Stimulated activated CD4-positive, alpha-beta T cell treated with anti-CD3 and anti-CD28 coated beads, TNF-alpha, amount 100 ng/mL, for 4 hours (primary cell): Measurements from ENCODE around the gene EP300.
"Not testable (repeated sequence)": the region's sequence is repeated elsewhere in the genome, so short reads cannot be mapped to it uniquely, and the experiment has no call there.

Source experiments
- DNase-seq, 3 experiments: peaks; one replicate each; pipeline ENCODE4 v3.0.0-alpha.2; 2020; ENCODE audit warnings: low read depth in 3 of 3

Gene EP300

DNA sequence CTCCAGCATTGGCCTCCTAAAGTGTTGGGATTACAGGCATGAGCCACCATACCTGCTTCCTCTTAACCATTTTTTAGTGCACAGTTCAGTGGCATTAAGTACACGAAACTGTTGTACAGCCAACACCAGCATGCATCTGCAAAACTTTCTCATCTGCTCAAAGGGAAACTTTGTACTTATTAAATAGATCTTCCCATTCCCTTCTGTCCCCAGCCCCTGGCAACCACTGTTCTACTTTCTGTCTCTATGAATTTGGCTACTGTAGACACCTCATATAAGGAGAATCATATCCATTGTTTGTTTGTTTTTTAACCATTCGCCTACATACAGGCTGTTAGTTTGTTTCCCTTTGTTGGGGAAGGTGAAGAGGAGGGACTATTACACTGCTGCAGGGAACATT is 6.5 kb upstream of the EP300 start:
- DNase-seq, result no peak

DNA sequence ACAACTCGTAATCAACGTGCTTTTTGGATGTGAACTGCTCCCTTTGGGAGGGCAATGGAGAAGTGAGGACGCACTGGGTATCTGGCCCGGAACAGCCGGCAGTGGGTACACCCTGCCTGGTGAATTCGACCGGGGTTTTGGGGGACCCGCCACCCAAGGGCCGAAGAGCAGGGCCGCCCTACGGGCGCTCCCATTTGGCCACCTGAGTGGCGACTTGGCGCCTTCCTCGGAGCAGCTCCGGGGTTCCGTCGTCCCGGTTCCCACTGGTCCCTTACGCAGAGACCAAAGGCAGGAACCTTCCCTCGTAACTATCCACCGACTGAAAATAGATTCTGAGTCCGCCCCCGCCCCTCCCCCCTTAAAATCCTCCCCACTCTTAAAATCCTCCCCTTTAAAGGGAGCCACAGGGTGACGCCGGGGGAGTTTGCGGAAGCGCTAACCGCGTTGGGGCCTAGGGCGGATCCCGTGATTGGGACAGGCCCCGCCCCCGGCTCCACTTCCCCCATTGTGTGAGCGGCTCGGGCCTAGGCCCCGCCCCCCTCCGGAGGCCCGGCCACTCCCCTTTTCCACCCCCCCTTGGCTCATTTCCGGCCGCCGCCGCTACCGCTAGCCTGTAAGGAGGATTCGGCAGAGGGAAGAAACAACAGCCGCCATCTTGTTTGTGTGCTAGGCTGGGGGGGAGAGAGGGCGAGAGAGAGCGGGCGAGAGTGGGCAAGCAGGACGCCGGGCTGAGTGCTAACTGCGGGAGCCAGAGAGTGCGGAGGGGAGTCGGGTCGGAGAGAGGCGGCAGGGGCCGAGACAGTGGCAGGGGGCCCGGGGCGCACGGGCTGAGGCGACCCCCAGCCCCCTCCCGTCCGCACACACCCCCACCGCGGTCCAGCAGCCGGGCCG is 1.0 kb upstream of the EP300 start:
- peak; percentile 99 to 100 (median 99) for DNase-seq

DNA sequence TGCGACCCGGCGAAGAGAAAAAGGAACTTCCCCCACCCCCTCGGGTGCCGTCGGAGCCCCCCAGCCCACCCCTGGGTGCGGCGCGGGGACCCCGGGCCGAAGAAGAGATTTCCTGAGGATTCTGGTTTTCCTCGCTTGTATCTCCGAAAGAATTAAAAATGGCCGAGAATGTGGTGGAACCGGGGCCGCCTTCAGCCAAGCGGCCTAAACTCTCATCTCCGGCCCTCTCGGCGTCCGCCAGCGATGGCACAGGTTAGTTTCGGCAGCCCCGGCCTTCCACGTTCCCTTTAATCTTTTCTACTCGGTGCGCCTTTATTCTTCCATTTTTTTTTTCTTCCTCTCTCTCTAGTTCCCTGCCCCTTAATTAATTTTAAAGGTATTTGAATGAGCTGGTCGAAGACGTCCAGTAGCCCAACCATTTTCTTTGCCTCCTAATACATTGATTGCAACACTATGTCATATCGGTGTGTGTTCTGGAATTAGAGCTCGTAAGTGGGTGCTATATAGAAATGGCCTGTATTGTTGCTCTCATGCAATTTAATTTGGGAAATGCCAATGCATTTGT is 537 bp downstream of the EP300 start:
- DNase-seq, result no peak

DNA sequence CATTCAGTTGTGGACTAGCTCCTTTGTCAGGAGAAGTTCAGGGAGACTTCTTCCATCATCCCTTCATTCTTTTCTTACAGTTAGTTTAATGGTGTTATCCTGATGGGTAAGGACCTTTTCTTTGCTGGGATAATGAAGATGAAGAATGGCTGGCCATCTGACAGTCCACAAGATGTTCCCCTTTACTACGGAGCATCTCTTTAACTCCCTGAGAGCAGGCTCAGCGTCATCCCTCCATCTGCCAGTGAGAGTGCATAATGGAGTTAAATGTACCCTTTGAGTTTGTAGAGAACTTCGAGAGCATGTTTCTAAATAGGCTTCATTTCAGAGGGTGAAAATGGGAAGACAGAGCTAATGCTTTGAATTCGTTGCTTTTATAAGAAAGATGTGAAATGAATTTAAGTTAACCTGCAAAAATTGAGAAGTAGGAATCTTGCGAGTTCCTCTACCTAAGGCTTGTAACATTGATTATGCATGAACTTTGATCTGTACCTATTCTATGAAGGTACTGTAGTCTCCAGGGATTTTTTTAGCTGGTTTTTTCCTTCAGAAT is 1.7 kb downstream of the EP300 start:
- DNase-seq, result no peak

DNA sequence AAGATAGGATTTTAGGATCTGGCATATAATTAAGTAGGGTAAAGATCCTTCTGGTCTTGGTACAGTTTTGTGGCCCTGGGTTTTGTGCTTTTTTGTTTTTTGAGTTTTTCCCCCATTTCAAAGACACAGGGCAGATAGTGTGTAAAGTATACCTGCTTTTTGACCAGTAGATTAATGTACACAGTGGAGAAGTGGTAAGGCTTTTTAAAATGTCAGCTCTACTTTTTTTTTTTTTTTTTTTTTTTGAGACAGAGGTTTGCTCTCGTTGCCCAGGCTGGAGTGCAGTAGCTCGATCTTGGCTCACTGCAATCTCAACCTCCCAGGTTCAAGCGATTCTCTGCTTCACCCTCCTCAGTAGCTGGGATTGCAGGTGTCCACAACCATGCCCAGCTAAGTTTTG is 4.0 kb downstream of the EP300 start:
- DNase-seq, result no peak

DNA sequence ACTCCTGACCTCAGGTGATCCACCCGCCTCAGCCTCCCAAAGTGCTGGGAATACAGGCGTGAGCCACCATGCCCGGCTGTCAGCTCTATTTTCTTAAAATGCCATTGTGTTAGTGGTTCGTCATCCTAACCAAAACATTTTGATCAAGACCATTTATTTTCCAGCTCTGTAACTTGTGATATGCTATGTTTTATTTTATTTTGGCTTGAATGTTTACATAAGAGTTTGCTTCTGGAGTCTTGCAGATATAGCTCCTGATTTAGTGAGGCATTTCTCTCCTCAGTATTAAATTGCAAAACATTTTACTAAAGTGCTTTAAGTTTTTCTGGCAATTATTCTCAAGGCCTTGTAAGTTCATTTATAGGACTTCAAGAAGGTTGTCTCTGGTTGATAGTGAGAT is 4.4 kb downstream of the EP300 start:
- DNase-seq, result no peak

DNA sequence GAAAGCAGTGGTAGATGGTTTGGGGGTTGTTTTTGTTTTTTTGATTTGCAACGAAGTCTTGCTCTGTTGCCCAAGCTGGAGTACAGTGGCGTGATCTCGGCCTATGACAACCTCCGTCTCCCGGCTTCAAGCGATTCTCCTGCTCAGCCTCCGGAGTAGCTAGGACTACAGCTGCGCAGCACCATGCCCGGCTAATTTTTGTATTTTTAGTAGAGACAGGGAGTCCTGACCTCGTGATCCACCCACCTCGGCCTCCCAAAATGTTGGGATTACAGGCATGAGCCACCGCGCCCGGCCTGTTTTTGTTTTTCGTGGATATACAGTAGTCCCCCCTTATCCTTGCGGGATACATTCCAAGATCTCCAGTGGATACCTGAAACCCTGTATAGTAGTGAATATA is 6.6 kb downstream of the EP300 start:
- DNase-seq, result no peak

DNA sequence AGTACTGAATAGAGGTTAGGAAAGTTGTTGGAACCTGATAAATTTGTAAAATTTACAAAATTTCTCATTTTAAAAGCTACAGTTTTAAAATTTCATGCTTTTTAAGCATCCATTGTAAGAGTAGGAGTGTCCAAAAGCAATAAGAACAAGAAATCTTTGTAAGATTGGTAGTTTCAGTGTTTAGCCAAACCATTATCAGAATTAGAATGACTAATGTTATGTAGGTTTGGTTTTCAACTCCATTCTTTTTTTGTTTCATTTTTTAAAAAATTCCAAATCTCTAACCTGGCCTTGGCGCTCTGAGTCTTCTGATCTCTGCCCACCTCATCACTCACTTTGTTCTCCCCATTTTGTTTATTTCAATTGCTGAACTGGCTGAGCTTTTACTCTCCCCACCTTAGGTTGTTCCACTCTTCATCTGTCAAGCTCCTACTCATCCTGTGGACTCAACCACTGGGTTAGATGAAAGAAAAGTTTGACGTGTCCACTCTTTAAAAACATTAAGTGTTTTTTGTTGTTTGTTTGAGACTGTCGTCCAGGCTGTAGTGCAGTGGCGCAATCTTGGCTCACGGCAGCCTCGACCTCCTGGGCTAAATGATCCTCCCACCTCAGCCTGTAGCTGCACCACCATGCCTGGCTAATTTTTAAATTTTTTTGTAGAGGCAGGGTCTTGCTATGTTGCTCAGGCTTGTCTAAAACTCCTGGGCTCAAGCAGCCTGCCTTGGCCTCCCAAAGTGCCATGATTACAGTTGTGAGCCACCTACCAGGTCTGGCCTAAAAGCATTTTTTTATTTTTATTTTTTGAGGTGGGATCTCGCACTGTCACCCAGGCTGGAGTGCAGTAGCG is 14.0 kb downstream of the EP300 start:
- DNase-seq, result no peak

DNA sequence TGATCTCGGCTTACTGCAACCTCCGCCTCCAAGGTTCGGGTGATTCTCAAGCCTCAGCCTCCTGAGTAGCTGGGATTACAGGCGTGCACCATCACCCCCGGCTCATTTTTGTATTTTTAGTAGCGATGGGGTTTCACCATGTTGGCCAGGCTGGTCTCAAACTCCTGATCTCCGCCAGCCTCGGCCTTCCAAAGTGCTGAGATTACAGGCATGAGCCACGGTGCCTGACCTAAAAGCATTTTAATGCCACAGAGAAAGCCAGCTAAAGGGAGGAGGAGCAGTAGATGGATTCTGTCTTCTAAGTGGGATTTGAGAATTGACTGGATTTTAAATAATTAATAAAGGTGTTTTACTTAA is 14.6 kb downstream of the EP300 start:
- DNase-seq, result not testable (repeated sequence)

DNA sequence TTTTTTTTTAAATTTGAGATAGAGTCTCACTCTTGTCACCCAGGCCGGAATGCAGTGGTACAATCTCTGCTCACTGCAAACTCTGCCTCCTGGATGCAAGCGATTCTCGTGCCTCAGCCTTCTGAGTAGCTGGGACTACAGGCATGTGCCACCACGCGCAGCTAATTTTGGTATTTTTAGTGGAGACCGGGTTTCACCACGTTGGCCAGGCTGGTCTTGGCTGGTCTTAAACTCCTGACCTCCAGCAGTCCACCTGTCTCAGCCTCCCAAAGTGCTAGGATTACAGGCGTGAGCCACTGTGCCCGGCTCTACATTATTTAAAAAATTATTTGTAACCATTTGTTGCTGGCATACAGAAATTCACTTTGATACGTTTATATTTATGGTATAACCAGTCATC is 18.6 kb downstream of the EP300 start:
- DNase-seq, result no peak

DNA sequence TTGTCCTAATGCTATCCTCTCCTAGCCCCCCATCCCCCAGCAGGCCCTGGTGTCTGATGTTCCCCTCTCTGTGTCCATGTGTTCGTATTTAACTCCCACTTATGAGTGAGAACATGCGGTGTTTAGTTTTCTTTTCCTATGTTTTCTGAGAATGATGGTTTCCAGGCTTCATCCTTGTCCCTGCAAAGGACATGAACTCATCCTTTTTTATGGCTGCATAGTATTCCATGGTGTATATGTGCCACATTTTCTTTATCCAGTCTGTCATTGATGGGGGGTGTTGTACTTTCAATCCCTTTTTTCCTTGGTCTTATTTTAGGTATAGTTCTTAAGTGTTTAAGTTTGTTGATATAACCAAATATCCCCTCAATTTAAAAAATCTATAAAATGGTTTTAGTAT is 23.9 kb downstream of the EP300 start:
- no peak for DNase-seq

DNA sequence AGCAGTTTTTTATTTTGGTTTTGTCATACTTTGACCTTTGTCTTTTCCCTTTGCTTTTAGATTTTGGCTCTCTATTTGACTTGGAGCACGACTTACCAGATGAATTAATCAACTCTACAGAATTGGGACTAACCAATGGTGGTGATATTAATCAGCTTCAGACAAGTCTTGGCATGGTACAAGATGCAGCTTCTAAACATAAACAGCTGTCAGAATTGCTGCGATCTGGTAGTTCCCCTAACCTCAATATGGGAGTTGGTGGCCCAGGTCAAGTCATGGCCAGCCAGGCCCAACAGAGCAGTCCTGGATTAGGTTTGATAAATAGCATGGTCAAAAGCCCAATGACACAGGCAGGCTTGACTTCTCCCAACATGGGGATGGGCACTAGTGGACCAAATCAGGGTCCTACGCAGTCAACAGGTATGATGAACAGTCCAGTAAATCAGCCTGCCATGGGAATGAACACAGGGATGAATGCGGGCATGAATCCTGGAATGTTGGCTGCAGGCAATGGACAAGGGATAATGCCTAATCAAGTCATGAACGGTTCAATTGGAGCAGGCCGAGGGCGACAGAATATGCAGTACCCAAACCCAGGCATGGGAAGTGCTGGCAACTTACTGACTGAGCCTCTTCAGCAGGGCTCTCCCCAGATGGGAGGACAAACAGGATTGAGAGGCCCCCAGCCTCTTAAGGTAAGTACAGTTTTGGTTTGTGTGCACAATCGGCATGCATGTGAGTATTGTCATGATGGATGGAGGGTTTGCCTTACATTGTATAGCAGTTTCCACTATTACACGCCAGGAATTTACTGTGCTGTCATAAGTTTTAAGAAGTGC is 25.0 kb downstream of the EP300 start:
- no peak for DNase-seq

DNA sequence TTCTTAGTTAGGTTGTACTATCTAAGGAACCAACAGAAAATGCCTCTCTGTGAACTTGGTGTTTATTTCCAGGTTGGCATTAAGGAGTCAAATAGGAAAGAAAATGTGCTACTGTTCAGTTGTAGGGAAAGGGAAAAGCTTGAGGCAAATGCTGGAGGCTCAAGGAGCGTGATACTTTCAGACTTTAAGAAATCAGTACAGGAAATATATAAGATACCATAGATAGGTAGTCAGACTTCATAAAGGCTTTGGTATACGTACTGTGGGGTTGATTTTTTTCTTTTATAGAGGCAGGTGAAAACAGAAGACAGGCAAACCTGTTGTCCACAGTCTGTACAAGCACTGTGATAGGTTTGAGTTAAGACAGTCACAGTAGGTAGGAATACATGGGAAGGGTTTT is 30.8 kb downstream of the EP300 start:
- DNase-seq, result no peak

DNA sequence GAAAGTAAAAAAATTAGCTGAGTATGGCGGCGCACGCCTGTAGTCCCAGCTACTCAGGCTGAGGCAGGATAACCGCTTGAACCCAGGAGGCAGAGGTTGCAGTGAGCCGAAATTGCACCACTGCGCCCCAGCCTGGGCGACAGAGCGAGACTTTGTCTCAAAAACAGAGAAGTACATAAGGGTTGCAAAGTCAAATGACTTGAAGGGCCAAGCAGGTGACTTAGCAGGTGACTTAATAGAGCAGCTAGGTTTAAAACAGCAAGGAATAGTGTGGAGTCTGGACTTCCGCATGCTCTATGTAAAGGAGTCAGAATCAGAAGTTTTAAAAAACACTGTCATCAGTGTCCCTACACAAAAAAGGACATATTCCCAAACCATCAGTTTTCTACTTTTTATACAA is 31.7 kb downstream of the EP300 start:
- no peak for DNase-seq

DNA sequence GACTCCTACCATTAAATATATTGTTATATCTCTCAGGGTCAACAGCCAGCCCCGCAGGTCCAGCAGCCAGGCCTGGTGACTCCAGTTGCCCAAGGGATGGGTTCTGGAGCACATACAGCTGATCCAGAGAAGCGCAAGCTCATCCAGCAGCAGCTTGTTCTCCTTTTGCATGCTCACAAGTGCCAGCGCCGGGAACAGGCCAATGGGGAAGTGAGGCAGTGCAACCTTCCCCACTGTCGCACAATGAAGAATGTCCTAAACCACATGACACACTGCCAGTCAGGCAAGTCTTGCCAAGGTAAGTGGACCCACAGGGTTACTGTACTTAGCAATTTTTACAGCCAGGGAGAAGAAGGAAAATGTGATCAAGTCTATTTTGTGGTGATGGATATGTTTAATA is 35.1 kb downstream of the EP300 start:
- DNase-seq, result no peak

DNA sequence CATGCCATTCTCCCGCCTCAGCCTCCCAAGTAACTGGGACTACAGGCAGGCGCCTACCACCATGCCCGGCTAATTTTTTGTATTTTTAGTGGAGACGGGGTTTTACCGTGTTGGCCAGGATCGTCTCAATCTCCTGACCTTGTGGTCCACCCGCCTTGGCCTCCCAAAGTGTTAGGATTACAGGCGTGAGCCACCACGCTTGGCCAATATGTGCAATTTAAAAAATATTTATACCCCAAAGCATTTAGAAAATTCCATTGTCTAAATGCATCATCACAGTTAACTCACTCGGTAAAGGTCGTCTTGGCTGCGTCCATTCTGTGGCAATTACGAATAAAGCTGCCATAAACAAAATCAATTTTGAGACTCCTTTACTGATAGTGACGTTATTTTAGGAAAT is 36.2 kb downstream of the EP300 start:
- no peak for DNase-seq

DNA sequence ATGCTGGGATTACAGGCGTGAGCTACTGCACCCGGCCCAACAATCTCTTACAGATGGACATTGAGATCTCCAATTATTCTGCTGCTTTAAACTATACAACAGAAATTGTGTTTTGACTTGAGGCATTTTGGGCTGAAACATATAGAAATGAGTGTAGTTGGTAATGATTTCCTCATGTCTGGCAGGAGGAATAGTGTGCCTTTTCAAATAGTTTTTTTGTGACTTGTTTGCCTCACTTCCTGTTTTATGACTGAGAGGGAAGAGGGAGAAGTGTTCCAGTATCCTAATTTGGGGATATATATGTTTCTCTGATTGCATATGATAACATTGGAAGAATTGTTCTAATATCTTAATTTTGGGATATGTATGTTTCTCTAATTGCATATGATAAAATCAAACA is 40.2 kb downstream of the EP300 start:
- no peak for DNase-seq

DNA sequence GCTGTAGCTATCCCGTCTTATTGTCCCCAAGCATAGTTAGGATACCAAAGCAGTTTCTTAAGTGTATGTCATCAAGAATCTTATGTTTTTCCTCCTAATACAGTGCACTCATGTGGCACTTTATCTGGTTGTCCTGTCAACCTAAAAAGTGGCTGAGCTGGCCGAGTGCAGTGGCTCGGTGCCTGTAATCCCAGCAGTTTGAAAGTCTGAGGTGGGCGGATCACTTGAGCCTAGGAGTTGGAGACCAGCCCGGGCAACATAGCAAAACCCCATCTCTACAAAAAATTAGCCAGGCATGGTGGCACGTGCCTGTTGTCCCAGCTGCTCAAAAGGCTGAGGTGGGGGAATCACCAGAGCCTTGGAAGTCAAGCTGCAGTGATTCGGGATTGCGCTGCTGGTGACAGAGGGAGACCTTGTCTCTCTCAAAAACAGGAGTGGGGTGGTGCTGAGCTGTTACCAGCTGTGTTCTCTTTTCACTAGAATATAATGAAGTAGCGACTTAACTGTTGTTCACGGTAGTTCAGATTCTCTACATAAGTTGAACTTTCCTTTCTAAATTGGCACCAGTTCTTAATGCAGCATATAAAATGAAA is 48.1 kb downstream of the EP300 start:
- DNase-seq, result no peak

DNA sequence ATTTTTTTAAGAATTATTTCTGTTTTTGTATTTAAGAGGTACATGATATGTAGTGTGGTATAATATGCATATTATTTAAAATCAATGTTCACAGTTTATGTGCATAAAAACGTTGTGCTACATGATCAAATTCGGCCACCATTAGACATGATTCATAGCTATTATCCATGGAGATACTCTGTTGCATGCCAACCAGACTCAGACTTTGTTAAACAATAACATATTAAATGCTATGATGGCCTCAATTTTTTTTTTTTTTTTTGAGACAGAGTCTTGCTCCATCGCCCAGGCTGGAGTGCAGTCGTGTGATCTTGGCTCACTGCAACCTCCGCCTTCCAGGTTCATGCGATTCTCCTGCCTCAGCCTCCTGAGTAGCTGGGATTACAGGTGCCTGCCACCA is 53.5 kb downstream of the EP300 start:
- DNase-seq, result not testable (repeated sequence)

DNA sequence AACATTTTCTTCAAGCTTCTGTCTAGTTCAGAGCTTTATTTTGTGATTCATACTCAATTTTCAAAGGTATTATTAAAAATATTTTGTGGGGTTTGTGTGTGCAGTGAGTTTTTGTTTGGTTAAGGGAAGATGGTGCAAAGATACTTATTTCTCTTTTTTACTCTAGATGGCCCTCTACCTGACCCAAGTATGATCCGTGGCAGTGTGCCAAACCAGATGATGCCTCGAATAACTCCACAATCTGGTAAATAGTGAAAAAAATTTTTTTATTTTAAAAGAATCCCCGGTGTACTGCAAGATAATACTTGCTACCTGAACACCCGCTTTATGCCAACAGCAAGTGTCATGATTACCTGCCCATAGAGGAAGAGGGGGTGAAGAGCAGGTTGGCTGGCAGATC is 54.2 kb downstream of the EP300 start:
- no peak for DNase-seq

DNA sequence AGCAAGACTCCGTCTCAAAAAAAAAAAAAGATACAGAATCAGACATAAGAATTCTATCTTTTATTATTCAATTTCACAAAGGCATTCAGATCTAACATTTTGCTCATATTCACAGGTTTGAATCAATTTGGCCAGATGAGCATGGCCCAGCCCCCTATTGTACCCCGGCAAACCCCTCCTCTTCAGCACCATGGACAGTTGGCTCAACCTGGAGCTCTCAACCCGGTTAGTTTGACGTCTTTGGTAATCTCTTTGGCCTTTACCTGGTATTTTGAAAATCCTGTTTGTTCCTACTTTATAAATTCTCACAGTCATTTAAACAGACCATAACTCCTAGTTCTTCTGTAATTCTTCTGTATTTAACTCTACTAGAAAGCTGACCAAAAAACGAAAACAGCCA is 55.3 kb downstream of the EP300 start:
- DNase-seq, result no peak
